ENCODE data around the gene TSPEAR. TPM values are rescaled to one million over a fixed set of nuclear protein-coding genes. Genes with fewer than 3 reads are reported as not detected.

TSPEAR gene
- total and polyA plus RNA-seq, 2 of the 13 experiments (the other 11 are each of a cell fraction or from before 2014, with no cell fraction given): 0.07 to 0.32 TPM

DNA sequence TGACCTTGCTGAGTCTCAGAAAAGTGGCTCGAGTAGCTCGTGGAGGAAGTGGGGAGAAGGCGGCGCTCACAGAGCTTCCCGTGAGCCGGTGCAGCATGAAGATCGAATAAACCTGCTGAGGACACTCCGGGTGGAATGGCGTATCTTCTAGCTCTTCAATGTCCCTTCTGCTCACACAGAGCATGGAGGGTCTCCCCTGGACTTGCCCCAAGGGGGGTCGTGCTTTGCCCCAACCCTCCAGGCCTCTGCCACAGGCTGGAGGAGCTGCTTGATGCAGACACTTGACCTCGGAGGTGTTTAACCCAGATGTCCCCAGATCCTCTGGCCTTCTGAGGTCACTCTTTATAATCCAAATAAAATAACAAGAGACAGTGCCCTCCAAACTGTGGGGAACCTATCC is 16.6 kb downstream of the TSPEAR start (continued):
- no peak for TF ChIP-seq ZNF33A (CRISPR knock-in tag; IDR thresholded peaks at IDR 0.05; ENCODE audit: borderline replicate concordance)
- no peak for TF ChIP-seq ZFP41 (CRISPR knock-in tag; IDR thresholded peaks at IDR 0.05; ENCODE audit: borderline replicate concordance)

GRCh38 chr21:44692798-44693512 is 18.4 kb downstream of the TSPEAR start:
- ChIA-PET CTCF (ENCODE audit: low intra/inter-chr PET ratio, low total read pairs) (no interaction called here), POLR2A (no interaction called here)
- Histone ChIP-seq H3K4me1 (ENCODE audit: insufficient read depth, low read length) (peaks cover 30% of the 10 kb centered on the region), H3K79me2 (ENCODE audit: insufficient read depth, low read length) (no peaks in the 10 kb centered on the region), H3K9ac (ENCODE audit: insufficient read depth, low read depth, low read length) (no peak overlapping the region), H3K4me3 (replicated peaks in 1 of 3; ENCODE audit: insufficient read depth in 1 of 3, low read depth in 2 of 3, low read length in 3 of 3) (no peak overlapping the region), H3K27me3 (ENCODE audit: control insufficient read depth in 1 of 2, insufficient read depth in 2 of 2, low read length in 2 of 2) (peaks cover 0 to 3% of the 10 kb centered on the region in 2 experiments; a peak in 1 of 5 replicates), H2AFZ (ENCODE audit: low read length) (no peak overlapping the region), H3K4me2 (ENCODE audit: low read depth, low read length) (no peak overlapping the region), H3K36me3 (replicated peaks in 1 of 2; ENCODE audit: control insufficient read depth in 1 of 2, insufficient read depth in 2 of 2, low read length in 2 of 2) (no peaks in the 10 kb centered on the region), H3K9me3 (ENCODE audit: low read length) (peaks cover 16% of the 10 kb centered on the region), H3K27ac (ENCODE audit: extremely low read length, insufficient read depth, low read length) (no peak overlapping the region), H4K20me1 (ENCODE audit: insufficient read depth, low read length) (no peaks in the 10 kb centered on the region)
- in situ Hi-C loops (cut with HindIII; ENCODE audit: extremely low pct_ligation_motif_present, low pct_unique_long_range_greater_than_20kb) (no loop called here), intact Hi-C loops (cut with micrococcal nuclease; ENCODE audit: unreplicated experiment) (loop anchor here (10.0 kb wide), 1 partner anchor 58 kb away; the partner anchor contains the start of gene KRTAP10-10)
- FAIRE-seq: no peak
- no peak for DNase-seq (ENCODE audit: low spot score)
- ATAC-seq: no peak
- no TSS peak for BruUV-seq (replicated peaks)
- WGBS (ENCODE audit: low lambda C conversion rate): 49% methylated on average over 2 of the region's 2 CpGs
- TF ChIP-seq CHD4 (IDR thresholded peaks at IDR 0.05; ENCODE audit: borderline replicate concordance, low read length) (0 out of 2 replicates have a peak, but pooled peaks have one; percentile 36), THRA (CRISPR knock-in tag; IDR thresholded peaks at IDR 0.05; ENCODE audit: borderline replicate concordance) (no peak), ZNF614 (CRISPR knock-in tag; IDR thresholded peaks at IDR 0.05; ENCODE audit: borderline replicate concordance) (no peak), CEBPB (IDR thresholded peaks at IDR 0.05; ENCODE audit: borderline replicate concordance, low read depth, low read length) (peak; percentile 70)
